ENCODE data around the gene CACNA1G.

CACNA1G gene

DNA sequence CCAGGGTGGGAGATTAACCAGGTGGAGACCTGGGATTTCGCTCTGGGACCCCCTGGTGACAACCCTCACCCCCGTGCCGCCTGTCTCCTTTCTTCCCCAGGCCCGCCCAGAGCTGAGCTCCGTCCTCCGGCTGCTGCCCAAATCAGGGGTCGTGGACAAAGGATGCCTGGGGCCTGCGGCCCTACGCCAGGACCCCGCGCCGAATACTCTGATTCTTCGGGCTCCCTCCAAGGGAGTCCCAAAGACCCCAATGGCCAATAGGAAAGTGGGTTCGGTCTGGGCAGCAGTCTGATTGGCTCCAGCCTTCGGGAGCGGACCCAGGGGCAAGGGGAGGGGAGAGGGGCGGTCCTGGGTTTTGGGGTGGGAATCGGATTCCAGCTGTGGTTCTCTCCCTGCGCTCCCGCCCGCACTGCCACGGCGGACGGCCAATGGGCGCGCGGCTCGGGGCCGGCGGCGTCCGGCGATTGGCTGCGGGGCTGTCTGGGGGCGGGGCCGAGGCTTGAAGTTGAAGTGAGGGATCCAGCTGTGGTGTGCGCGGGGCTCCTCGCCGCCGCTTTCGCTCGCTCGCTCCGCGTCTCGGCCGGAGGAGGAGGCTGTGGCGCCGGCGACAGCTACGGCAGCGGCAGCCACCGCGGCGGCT, at the start of gene CACNA1G:
Gene CACNA1G (plus strand): TSS at position 531 of the 640 bp plus-strand sequence. CDS start 745 bp downstream, outside the sequence.
- Mint-ChIP-seq H3K4me1 (peaks cover 23% of the 10 kb centered on the region), H3K27me3 (peaks cover 24% of the 10 kb centered on the region), H3K9me3 (no peaks in the 10 kb centered on the region), H3K36me3 (peaks cover 1% of the 10 kb centered on the region), H3K27ac (no peak within 1 kb of the TSS), H3K4me3 (peak within 1 kb of the TSS; percentile 85)

DNA sequence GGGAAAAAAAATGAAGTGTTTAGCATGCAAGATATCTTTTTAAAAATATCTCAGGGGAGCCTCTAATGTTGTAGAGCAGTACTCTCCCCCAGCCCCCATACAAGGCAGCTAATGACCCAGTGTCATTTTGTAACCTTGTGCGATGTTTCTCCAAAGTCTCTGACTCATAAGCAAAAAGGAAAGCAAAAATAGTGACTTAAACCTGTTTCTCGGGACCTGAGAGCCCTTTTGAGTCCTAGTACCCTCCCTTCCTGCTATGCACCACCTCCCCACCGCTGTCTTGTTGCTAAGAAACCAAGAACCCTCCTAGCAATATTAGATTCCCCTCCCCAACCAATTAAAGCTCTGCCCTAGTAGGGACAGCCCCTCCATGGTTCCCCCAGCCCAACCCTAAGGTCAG, 49.5 kb upstream of the CACNA1G start:
- Mint-ChIP-seq H3K27ac (peak overlapping the region; percentile 76), H3K4me3 (no peak overlapping the region), H3K27me3 (no peaks in the 10 kb centered on the region), H3K4me1 (peaks cover 33% of the 10 kb centered on the region), H3K9me3 (no peaks in the 10 kb centered on the region), H3K36me3 (no peaks in the 10 kb centered on the region)

DNA sequence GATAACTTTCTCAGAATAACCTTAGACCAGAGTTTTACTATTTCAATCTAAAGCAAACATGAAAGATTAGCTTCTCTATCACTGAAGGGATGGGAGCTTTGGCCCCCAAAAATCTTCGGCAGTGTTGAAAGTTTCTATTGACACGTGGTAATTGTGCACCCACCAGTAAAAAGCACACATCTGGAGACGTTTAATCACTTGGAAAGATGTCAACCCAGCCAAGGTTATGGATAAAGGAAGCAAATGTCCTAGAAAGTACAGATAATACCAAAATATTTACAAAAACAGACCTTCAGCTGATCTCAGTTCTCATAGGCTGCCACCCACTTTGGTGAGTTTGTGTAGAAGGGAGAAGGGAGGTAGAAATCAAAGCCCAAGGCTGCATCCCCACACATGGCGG, 47.0 kb upstream of the CACNA1G start:
- Mint-ChIP-seq H3K4me1 (peaks cover 39% of the 10 kb centered on the region), H3K36me3 (no peaks in the 10 kb centered on the region)

DNA sequence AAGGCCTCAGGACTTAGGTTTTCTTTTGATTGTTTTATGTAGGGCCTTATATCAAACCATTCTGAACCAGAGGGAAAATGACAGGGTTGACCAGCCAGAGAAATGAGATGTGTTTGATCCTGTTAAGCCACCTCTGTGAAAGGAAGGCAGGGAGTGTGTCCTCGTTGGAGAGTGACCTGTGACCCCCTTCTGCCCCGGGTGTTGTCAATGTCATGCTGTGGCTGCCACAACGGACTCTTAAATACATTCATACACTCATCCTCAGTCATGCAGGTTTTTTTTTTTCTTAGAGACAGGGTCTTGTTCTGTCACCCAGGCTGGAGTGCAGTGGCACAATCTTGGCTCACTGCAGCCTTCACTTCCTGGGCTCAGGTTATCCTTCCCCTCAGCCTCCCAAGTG, 46.1 kb upstream of the CACNA1G start:
- Mint-ChIP-seq H3K4me3 (no peak overlapping the region), H3K36me3 (no peaks in the 10 kb centered on the region), H3K27me3 (no peaks in the 10 kb centered on the region), H3K27ac (no peak overlapping the region), H3K4me1 (peaks cover 31% of the 10 kb centered on the region), H3K9me3 (no peaks in the 10 kb centered on the region)

More for the DNA sequence above, 47.0 kb upstream of the CACNA1G start:
- Mint-ChIP-seq H3K4me3 (no peak overlapping the region), H3K27ac (no peak overlapping the region), H3K9me3 (no peaks in the 10 kb centered on the region), H3K27me3 (no peaks in the 10 kb centered on the region)

DNA sequence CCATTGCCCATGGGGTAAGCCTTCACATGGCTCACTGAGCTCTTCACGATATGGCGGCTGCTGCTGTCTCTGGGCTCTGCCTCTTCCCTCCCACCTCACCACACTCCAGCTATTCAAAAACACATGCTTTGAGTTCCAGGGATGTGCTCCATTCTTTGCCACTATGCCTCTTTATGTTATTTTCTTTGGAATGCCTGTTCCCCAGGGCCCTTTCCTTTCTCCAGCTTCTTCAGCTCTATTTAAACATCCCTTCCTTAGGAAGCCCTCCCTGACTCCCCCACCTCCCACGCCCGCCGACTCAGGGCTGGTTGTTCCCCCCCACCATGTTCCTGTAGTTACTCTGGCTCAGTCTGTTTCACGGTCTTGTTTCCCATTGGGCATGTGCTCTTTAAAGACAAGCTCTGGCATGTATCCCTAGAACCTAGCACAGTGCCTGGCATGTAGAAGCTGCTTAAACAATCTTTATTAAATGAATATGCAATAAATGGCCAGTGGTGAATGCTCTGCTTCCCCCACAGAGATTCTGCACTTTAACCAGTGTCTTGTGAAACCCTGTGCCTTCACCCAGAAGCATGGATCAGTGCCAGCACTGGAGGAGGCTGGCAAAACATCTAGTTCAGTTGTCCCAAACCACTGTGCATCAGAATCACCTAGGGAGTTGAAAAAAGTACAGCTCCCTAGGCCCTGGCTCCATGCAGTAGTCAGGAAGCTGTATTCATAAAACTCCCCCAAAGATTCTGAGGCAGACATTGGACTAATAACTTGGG, 45.4 kb upstream of the CACNA1G start:
- Mint-ChIP-seq H3K4me3 (no peak overlapping the region), H3K9me3 (no peaks in the 10 kb centered on the region), H3K36me3 (no peaks in the 10 kb centered on the region), H3K4me1 (peaks cover 26% of the 10 kb centered on the region), H3K27ac (no peak overlapping the region), H3K27me3 (no peaks in the 10 kb centered on the region)

DNA sequence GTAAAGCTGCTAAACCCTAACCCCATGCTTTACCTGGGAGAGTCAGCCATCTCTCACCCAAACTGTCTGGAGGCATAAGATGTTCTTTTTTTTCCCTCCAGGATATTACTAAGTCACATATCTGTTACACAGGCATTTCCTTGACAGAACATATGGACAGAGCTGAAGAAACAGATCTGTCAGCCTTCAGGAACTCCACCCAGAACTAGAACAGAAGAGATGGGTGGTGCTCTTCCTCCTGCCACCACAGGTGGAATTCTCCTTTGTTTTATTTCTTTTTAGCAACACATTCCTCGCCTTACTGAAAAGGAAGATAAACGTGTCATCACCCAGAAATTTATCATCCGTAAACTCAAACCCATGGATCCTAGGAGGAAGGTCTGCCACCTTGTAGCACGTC, 43.5 kb upstream of the CACNA1G start:
- H3K27me3 Mint-ChIP-seq: no peaks in the 10 kb centered on the region
- H3K27ac Mint-ChIP-seq: no peak overlapping the region
- peaks cover 11% of the 10 kb centered on the region for H3K4me1 Mint-ChIP-seq
- no peak overlapping the region for H3K4me3 Mint-ChIP-seq
- no peaks in the 10 kb centered on the region for H3K36me3 Mint-ChIP-seq
- H3K9me3 Mint-ChIP-seq: no peaks in the 10 kb centered on the region

DNA sequence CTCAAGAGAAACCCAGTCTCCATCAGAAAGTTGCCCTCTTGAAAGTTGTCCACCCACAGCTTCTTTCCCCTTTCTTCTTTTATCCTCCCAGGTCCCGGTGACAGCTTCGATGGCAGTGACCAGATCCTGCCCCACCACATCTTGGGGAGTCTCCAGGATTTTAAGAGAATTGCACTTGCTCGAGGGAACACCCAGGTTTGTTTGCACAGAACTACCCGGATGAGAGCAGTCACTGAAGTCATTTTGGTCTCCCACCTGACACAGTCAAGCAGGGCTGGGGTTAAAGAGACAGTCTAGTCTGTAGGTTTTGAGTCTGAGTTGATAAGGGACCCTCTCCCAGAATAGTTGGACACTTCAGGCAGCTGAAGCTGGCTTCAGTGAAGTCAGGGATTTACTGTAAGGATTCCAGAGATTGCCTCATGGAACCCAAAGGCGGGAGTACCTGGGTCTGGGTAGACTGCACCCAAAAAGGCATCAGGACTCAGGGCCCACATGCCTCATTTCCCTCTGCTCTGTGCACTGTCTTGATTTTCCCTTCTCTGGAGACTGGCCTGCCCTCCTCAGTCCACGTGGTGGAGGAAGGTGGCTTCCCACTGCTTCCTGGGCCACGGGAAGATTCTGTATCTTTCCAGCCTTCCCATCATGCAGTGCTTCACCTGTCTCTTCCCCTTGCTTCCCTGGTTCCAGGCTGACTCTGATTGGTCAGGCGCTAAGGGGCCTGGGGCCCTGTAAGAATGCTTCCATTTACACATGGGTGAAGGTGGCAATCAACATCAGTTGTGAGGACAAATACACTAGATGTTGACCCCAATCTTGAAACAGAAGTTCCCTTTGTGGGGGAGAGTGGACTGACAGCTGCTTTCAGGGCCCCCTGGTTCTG, 42.8 kb upstream of the CACNA1G start:
- Mint-ChIP-seq H3K9me3 (no peaks in the 10 kb centered on the region), H3K27me3 (no peaks in the 10 kb centered on the region), H3K36me3 (no peaks in the 10 kb centered on the region), H3K4me1 (peaks cover 11% of the 10 kb centered on the region), H3K4me3 (no peak overlapping the region), H3K27ac (no peak overlapping the region)

DNA sequence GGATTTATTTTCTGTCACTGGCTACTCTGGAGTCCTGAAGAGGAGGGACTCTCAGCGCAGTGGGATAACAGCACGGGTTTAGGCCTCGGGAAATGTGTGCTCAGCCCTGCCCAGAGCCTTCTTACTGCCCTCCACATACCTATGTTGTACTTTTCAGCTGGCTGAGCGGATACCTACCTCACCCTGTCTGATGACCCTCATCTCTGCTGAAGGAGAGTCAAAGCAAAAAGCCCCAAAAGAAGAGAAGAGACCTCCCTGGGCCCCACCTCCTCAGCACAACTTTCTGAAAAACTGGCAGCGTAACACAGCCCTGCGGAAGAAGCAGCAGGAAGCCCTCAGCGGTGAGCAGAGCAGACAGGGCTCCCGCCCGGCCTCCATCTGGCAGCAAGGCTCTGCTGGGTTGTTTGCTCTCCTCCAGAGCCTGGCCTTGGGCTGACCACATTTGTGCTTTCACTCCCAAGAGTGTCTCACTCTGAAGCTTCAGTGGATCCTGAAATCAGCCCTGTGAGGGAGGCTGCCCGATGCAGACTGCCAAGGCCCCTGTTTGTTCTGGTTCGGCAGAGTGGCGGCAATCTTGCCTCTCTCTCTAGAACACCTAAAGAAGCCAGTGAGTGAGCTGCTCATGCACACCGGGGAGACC, 42.0 kb upstream of the CACNA1G start:
- Mint-ChIP-seq H3K4me3 (no peak overlapping the region), H3K9me3 (no peaks in the 10 kb centered on the region), H3K36me3 (no peaks in the 10 kb centered on the region), H3K27ac (no peak overlapping the region), H3K4me1 (peaks cover 11% of the 10 kb centered on the region), H3K27me3 (no peaks in the 10 kb centered on the region)

DNA sequence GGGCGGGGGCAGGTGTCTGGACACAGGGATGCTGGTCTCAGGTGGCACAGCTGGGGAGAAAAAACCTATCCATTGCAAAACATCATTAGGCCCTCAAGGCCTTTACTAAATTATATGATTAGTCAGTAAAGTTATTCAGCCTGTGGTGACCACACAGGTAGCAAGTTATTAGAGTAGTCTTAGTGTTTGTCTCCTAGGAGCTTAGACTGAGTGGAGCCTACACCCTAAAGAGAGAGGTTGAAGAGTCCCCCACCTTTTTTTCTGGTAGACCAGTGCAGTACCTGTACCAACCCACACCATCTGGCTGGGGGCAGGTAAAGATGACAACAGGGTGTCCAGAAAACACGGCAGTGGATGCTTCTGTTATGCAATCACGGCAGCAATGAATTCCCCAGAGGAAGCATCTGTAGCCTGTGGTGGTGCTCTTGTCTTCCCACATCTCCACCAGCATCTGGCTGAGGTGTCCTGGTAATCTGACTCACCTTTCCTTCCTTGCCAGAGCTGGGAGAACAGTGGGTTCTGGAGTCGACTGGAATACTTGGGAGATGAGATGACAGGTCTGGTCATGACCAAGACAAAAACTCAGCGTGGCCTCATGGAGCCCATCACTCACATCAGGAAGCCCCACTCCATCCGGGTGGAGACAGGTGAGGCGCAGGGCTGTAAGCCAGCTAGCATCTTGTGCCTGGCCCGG, 41.2 kb upstream of the CACNA1G start:
- no peaks in the 10 kb centered on the region for H3K27me3 Mint-ChIP-seq
- H3K9me3 Mint-ChIP-seq: no peaks in the 10 kb centered on the region
- H3K4me3 Mint-ChIP-seq: no peak overlapping the region
- H3K36me3 Mint-ChIP-seq: no peaks in the 10 kb centered on the region
- peaks cover 11% of the 10 kb centered on the region for H3K4me1 Mint-ChIP-seq
- H3K27ac Mint-ChIP-seq: no peak overlapping the region

DNA sequence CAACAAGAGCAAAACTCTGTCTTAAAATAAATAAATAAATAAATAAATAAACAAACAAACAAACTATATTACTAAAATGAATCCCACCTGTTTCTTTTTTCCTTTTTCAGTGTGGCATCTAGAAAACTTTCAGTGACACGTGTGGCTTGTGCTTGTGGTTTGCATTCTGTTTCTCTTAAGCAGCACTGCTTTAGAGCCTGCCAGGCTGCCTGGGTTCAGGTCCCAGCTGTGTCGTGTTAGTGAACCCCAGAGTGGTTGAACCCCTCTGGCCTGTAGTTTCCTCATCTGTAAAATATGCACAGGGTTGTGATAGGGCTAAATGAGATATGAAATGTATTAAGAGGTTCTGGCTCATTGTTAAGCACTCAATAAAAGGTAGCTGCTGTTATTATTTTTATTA, 40.0 kb upstream of the CACNA1G start:
- peaks cover 11% of the 10 kb centered on the region for H3K4me1 Mint-ChIP-seq
- no peaks in the 10 kb centered on the region for H3K36me3 Mint-ChIP-seq
- H3K27ac Mint-ChIP-seq: no peak overlapping the region
- no peak overlapping the region for H3K4me3 Mint-ChIP-seq
- H3K9me3 Mint-ChIP-seq: no peaks in the 10 kb centered on the region
- no peaks in the 10 kb centered on the region for H3K27me3 Mint-ChIP-seq

DNA sequence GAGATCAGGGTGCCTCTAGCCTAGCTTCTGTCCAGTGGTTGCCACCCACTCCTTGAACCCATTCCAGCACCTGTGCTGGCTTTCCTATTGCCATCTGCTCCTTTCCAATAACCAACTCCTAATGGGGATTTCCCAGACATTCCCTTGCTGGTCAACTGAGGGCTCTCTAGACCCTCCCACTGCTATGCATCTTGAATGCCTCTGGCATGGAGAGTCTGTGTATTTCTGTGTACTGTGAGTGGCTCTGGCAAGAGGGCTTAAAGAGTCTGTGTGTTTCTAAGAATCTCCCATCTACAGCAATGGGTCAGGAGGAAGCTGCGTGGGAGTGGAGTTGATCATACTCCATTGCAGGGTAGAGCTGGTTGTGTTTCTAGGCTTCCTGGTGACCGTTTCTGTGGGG, 39.0 kb upstream of the CACNA1G start:
- H3K4me3 Mint-ChIP-seq: no peak overlapping the region
- H3K27ac Mint-ChIP-seq: no peak overlapping the region
- no peaks in the 10 kb centered on the region for H3K9me3 Mint-ChIP-seq

DNA sequence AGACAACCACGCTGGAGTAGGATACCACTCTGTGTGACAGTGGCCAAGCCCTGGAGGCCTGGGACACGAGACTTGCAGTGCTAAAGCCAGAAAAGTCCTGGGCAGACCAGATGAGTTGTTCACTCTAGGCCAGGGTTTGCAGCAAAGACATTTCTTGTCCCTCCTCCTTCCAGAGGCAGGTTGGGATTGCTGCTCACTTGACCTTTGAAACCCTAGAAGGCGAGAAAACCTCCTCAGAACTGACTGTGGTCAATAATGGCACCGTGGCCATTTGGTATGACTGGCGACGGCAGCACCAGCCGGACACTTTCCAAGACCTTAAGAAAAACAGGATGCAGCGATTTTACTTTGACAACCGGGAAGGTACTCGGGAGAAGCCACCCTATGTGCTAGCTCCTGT, 37.7 kb upstream of the CACNA1G start:
- H3K9me3 Mint-ChIP-seq: no peaks in the 10 kb centered on the region
- no peaks in the 10 kb centered on the region for H3K4me1 Mint-ChIP-seq
- no peaks in the 10 kb centered on the region for H3K36me3 Mint-ChIP-seq
- no peak overlapping the region for H3K27ac Mint-ChIP-seq
- no peak overlapping the region for H3K4me3 Mint-ChIP-seq
- no peaks in the 10 kb centered on the region for H3K27me3 Mint-ChIP-seq

More for the DNA sequence above, 39.0 kb upstream of the CACNA1G start:
- peaks cover 11% of the 10 kb centered on the region for H3K4me1 Mint-ChIP-seq
- H3K36me3 Mint-ChIP-seq: no peaks in the 10 kb centered on the region
- H3K27me3 Mint-ChIP-seq: no peaks in the 10 kb centered on the region

DNA sequence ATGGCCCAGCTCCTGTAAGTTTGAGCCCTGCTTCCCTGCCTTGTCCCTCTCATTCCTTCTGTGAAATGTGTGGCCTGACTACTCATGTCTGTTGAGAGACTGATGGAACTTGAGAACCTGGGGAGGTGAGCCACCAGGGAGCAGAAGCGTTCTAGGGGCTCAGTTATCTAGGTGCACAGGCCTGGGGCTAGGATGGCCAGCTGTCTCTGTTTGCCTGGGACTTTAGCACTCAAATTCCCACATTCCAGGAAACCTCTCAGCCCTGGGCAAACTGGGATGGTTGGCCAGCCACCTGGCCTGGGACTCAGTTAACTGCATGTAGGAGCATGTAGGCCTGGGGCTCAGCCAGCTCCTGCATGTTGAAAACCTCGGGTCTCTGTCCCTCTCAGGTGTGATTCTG, 37.3 kb upstream of the CACNA1G start:
- H3K4me3 Mint-ChIP-seq: no peak overlapping the region
- no peaks in the 10 kb centered on the region for H3K9me3 Mint-ChIP-seq
- no peaks in the 10 kb centered on the region for H3K36me3 Mint-ChIP-seq
- H3K27ac Mint-ChIP-seq: no peak overlapping the region
- H3K4me1 Mint-ChIP-seq: no peaks in the 10 kb centered on the region
- no peaks in the 10 kb centered on the region for H3K27me3 Mint-ChIP-seq

DNA sequence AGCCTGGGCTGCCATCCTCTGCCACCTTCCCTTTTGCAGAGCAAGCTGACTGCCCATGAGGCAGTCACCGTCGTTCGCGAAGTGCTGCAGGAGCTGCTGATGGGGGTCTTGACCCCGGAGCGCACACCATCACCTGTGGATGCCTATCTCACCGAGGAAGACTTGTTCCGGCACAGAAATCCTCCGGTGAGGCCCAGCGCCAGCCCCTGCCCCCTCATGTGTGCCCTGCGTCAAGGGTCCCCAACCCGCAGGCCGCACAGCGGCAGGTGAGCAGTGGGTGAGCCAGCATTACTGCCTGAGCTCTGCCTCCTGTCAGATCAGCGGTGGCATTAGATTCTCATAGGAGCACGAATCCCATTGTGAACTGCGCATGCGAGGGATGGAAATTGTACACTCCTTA, 35.7 kb upstream of the CACNA1G start:
- no peaks in the 10 kb centered on the region for H3K9me3 Mint-ChIP-seq
- H3K36me3 Mint-ChIP-seq: no peaks in the 10 kb centered on the region
- H3K4me3 Mint-ChIP-seq: no peak overlapping the region
- no peak overlapping the region for H3K27ac Mint-ChIP-seq
- no peaks in the 10 kb centered on the region for H3K4me1 Mint-ChIP-seq
- peaks cover 7% of the 10 kb centered on the region for H3K27me3 Mint-ChIP-seq

DNA sequence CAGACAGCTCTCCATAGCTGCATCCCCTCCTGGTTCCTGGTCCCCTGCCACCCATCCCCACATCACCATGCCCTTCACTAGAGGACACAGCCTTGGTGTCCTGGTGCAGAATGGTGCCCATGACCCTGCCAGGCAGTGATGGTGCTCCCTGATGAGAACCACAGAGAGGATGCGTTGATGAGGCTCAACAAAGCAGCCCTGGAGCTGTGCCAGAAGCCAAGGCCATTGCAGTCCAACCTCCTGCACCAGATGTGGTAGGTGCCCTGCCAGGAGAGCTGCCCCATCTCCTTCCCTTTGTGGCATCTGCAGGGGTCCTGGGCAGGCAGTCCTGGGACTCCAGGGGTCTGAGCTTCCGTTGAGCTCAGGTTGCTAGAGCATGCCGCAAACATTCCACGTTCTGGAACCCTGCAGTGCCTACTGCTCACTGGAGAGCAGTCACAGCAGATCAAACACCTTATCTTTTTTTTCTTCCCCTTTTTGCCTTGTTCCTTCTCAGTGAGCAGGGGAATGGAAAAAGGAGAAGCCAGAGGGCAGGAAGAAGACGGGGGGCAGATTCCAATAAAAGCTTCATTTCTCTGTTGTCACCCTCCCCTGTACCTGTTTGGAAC, 33.3 kb upstream of the CACNA1G start:
- Mint-ChIP-seq H3K36me3 (peaks cover 2% of the 10 kb centered on the region), H3K27ac (no peak overlapping the region), H3K4me1 (peaks cover 6% of the 10 kb centered on the region), H3K27me3 (peaks cover 22% of the 10 kb centered on the region), H3K9me3 (no peaks in the 10 kb centered on the region), H3K4me3 (no peak overlapping the region)
